ENCODE data around the gene NEK5. TPM values are rescaled to one million over a fixed set of nuclear protein-coding genes. Genes with fewer than 3 reads are reported as not detected.
"Not testable (repeated sequence)": the region's sequence is repeated elsewhere in the genome, so short reads cannot be mapped to it uniquely, and the experiment has no call there.

NEK5 gene
- 0.34 TPM for polyA plus RNA-seq

GRCh38 chr13:52128714-52129700 lies at the start of gene NEK5:
Gene NEK5, minus strand, starts transcription at chr13:52129073. Its CDS starts 1,591 bp downstream, at chr13:52127482.
- Mint-ChIP-seq H3K27me3 (peaks cover 15% of the 10 kb centered on the region), H3K27ac (peak within 1 kb of the TSS in 1 of 3 donors; percentile 17), H3K4me3 (peak within 1 kb of the TSS; percentile 79 to 93 (median 86)), H3K4me1 (peaks cover 5 to 11% (median 10%) of the 10 kb centered on the region in 3 donors), H3K36me3 (peaks cover 13% of the 10 kb centered on the region), H3K9me3 (no peaks in the 10 kb centered on the region)

DNA sequence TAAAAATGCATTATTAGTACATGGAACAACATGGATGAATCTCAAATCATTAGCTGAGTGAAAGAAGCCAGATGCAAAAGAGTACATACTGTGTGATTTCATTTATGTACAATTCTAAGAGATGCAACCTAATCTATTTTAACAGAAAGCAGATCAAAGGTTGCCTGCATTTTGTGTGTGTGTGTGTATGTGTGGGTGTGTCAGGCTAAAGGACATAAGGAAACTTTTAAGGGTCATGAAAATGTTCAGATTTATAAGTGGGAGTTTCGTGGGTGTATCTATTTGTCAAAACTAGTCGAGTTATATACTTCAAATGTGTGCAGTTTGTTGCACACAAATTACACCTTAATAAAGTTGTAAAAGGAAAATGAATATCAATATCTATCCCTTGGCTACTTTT lies 48.4 kb upstream of the NEK5 start:
- H3K27ac Mint-ChIP-seq: no peak overlapping the region
- no peaks in the 10 kb centered on the region for H3K9me3 Mint-ChIP-seq
- peaks cover 0 to 6% (median 0%) of the 10 kb centered on the region in 3 donors for H3K4me1 Mint-ChIP-seq
- peaks cover 3% of the 10 kb centered on the region for H3K36me3 Mint-ChIP-seq
- H3K27me3 Mint-ChIP-seq: no peaks in the 10 kb centered on the region
- no peak overlapping the region for H3K4me3 Mint-ChIP-seq

DNA sequence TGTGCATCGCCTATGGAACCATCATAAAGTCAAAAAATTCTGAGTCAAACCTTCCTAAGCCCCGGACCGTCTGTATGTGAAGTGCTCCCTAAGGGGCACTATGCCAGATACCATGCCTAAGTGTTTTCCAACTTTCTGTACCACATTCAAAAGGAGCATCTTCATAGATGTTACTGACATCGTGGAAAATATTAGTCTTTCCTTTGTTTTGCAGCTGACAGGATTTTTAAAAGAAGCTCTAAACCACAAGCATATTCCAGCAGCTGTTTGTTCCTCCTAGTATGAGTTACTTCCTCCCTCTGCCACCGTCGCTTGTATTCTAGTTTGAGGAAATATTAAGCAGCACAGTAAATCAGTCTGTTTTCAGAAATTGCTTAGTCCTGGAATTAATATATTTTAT lies 45.1 kb upstream of the NEK5 start:
- not testable (repeated sequence) for H3K36me3 Mint-ChIP-seq, H3K9me3 Mint-ChIP-seq, H3K4me3 Mint-ChIP-seq, H3K27ac Mint-ChIP-seq, H3K27me3 Mint-ChIP-seq, H3K4me1 Mint-ChIP-seq

DNA sequence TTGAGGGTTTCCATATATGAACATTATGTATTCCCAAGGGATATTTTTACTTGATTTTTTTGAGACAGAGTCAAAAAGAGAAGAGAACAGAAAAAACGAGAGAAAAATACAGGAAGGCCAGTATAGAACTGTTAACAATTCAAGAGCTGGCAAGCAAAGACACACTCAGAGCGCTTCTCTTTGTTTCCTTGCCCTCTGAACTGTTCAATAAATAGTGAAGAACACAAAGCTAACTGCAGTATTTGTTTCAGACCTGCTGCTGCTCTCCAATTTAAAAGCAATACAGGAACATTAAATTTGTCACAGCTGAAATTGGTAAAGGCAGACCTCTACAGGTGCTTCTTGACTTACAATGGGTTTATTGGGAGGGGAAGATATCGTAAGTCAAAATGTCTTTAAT lies 44.5 kb upstream of the NEK5 start:
- no peak overlapping the region for H3K27ac Mint-ChIP-seq
- H3K4me1 Mint-ChIP-seq: peaks cover 0 to 6% (median 0%) of the 10 kb centered on the region in 3 donors
- H3K36me3 Mint-ChIP-seq: peaks cover 4% of the 10 kb centered on the region
- H3K4me3 Mint-ChIP-seq: no peak overlapping the region
- H3K9me3 Mint-ChIP-seq: no peaks in the 10 kb centered on the region
- H3K27me3 Mint-ChIP-seq: no peaks in the 10 kb centered on the region

DNA sequence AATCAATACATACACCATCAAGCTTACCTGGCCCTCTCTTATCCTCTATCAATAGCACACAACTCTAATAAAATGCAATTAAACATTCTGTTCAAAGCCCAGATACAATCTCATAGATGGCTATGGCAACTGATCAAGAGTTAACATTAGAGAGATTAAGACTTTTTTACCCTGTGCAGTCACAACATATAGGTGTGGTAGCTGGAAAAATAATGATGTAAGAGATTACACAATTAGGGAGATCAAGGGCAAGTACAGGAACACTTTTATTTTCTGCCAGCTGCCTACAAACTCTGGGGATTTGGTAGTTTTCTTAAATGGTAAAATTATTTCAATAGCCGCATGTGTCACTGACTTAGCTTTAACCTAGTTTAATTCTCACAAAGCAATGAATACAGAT lies 42.8 kb upstream of the NEK5 start:
- not testable (repeated sequence) for H3K9me3 Mint-ChIP-seq, H3K36me3 Mint-ChIP-seq, H3K4me3 Mint-ChIP-seq, H3K4me1 Mint-ChIP-seq, H3K27me3 Mint-ChIP-seq, H3K27ac Mint-ChIP-seq

DNA sequence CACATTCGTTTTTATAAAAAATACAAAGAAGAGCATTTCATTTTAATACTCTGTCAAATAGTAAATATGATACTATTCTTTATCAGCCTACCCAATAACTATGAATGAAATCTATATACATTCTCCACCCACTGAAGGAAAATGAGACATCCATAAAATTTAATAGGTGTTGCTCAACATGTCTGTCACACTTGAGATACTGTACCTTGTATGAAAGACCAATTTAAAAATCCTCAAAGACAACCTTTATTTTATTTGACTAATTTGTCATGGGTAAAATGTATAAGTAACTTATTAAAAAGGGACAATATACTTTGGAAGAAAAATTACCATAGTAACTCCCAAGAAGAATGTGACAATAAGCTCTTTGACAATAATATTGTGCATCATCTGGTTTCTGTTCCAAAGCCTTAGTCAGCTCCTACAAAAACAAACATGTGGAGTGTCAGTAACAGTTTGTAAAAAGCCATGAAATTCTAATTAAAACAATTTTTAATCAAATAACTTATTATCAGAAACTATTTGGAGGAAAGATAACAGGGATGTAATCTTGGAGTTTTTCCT lies 42.0 kb upstream of the NEK5 start:
- not testable (repeated sequence) for H3K4me3 Mint-ChIP-seq, H3K4me1 Mint-ChIP-seq, H3K27me3 Mint-ChIP-seq, H3K27ac Mint-ChIP-seq, H3K9me3 Mint-ChIP-seq, H3K36me3 Mint-ChIP-seq

GRCh38 chr13:52169839-52170238 lies 41.0 kb upstream of the NEK5 start:
- Mint-ChIP-seq H3K27me3 (no peaks in the 10 kb centered on the region), H3K36me3 (peaks cover 4% of the 10 kb centered on the region), H3K9me3 (no peaks in the 10 kb centered on the region), H3K4me3 (no peak overlapping the region), H3K27ac (no peak overlapping the region), H3K4me1 (peaks cover 0 to 6% (median 0%) of the 10 kb centered on the region in 3 donors)

DNA sequence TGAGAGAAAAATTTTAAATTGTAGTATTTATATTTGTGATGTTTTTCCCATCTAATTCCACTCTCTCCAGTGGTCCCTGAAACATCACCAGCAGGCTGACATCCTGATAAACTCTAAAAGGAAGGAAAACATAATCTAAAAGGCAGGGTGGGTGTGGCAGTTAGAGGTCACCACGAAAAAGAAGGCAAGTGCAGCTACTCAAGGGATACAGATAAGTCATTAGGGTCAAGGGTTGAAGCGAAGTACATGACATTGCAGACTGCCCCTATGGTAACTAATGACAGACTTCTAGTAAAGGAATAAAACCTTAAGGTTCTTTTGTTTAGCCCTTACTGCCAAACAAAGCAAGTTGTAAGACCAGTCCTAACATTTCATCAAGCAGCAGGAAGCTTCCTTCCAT lies 36.5 kb upstream of the NEK5 start:
- Mint-ChIP-seq H3K9me3 (no peaks in the 10 kb centered on the region), H3K36me3 (no peaks in the 10 kb centered on the region), H3K4me1 (no peaks in the 10 kb centered on the region), H3K4me3 (no peak overlapping the region), H3K27me3 (no peaks in the 10 kb centered on the region), H3K27ac (no peak overlapping the region)

GRCh38 chr13:52164989-52165388 lies 36.1 kb upstream of the NEK5 start:
- H3K36me3 Mint-ChIP-seq: no peaks in the 10 kb centered on the region
- H3K4me1 Mint-ChIP-seq: peaks cover 0 to under 1% (median under 1%) of the 10 kb centered on the region in 3 donors
- no peaks in the 10 kb centered on the region for H3K9me3 Mint-ChIP-seq
- H3K27ac Mint-ChIP-seq: no peak overlapping the region
- H3K27me3 Mint-ChIP-seq: no peaks in the 10 kb centered on the region
- H3K4me3 Mint-ChIP-seq: no peak overlapping the region

GRCh38 chr13:52163878-52164277 lies 35.0 kb upstream of the NEK5 start:
- not testable (repeated sequence) for H3K27me3 Mint-ChIP-seq, H3K9me3 Mint-ChIP-seq, H3K4me1 Mint-ChIP-seq, H3K27ac Mint-ChIP-seq, H3K36me3 Mint-ChIP-seq
- H3K4me3 Mint-ChIP-seq: peak overlapping the region in 1 of 4 donors; percentile 1

- Mint-ChIP-seq H3K4me1 (peaks cover 7 to 16% (median 12%) of the 10 kb centered on the region in 3 donors), H3K27ac (no peak overlapping the region), H3K27me3 (no peaks in the 10 kb centered on the region), H3K4me3 (peak overlapping the region in 1 of 4 donors; percentile 66), H3K9me3 (no peaks in the 10 kb centered on the region), H3K36me3 (no peaks in the 10 kb centered on the region)
Measured at GRCh38 chr13:52162279-52163101, 33.6 kb upstream of the NEK5 start.

- no peaks in the 10 kb centered on the region for H3K27me3 Mint-ChIP-seq
- no peaks in the 10 kb centered on the region for H3K9me3 Mint-ChIP-seq
- H3K36me3 Mint-ChIP-seq: no peaks in the 10 kb centered on the region
- H3K27ac Mint-ChIP-seq: no peak overlapping the region
- no peak overlapping the region for H3K4me3 Mint-ChIP-seq
- peaks cover 14 to 27% (median 23%) of the 10 kb centered on the region in 3 donors for H3K4me1 Mint-ChIP-seq
Measured at GRCh38 chr13:52161181-52161646, 32.3 kb upstream of the NEK5 start.

DNA sequence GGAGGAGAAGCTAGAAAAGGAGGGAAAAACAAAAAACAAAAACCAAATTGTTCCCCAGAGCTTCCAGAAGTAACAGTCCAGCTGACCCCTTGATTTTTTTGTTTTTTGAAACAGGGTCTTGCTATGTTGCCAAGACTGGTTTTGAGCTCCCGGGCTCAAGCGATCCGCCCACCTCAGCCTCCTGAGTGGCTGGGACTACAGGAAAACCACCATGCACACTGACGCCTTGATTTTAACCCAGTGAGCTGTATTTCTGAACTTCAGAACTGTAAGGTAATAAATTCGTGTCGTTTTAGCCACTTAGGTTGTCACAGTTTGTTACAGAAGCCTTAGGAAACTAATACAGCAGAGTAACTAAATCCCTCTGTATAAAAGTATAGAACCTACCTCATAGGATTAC lies 31.6 kb upstream of the NEK5 start:
- peaks cover 14 to 27% (median 23%) of the 10 kb centered on the region in 3 donors for H3K4me1 Mint-ChIP-seq
- H3K27ac Mint-ChIP-seq: no peak overlapping the region
- H3K4me3 Mint-ChIP-seq: peak overlapping the region in 2 of 4 donors; percentile 9 to 52
- no peaks in the 10 kb centered on the region for H3K9me3 Mint-ChIP-seq
- no peaks in the 10 kb centered on the region for H3K27me3 Mint-ChIP-seq
- no peaks in the 10 kb centered on the region for H3K36me3 Mint-ChIP-seq

GRCh38 chr13:52160053-52160452 lies 31.2 kb upstream of the NEK5 start:
- peak overlapping the region in 1 of 3 donors; percentile 92 for H3K27ac Mint-ChIP-seq
- peak overlapping the region; percentile 89 to 98 (median 96) for H3K4me3 Mint-ChIP-seq
- H3K9me3 Mint-ChIP-seq: no peaks in the 10 kb centered on the region
- H3K27me3 Mint-ChIP-seq: no peaks in the 10 kb centered on the region
- peaks cover 14 to 27% (median 23%) of the 10 kb centered on the region in 3 donors for H3K4me1 Mint-ChIP-seq
- H3K36me3 Mint-ChIP-seq: no peaks in the 10 kb centered on the region

Measured in IgD-negative memory B cell (primary cell).